Body of pancreas (tissue), 4 donors: ENCODE data around the gene PGA5. TPM values are rescaled to one million over a fixed set of nuclear protein-coding genes. Genes with fewer than 3 reads are reported as not detected.
A peak's percentile ranks its signal among the peaks of the same experiment; 100 is the strongest.

Experiments
- ATAC-seq: fragments of 150-250 bp; one replicate; pipeline ENCODE4 v1.9.1; 2016
- DNase-seq, 4 donors: peaks; one replicate each; pipeline ENCODE4 v3.0.0-alpha.2; 2019
- H3K27ac ChIP-seq, 4 donors: fragments of 200-600 bp; sonication (generic); 1 replicate in 3 of 4; 2 replicates in 1 of 4; pipeline versions ENCODE4 v1.5.1 to v1.6.1; 2016 to 2019; ENCODE audit warnings: mild to moderate bottlenecking in 1 of 4, mixed read lengths in 1 of 4, moderate library complexity in 1 of 4
- H3K27me3 ChIP-seq, 2 donors: fragments of 200-600 bp; sonication (generic); one replicate each; pipeline ENCODE4 v1.6.0; 2016; ENCODE audit warnings: mild to moderate bottlenecking in 1 of 2
- H3K36me3 ChIP-seq, 2 donors: fragments of 200-600 bp; sonication (generic); replicated peaks in 1 of 2; 2 replicates each; pipeline ENCODE4 v1.5.1; 2016; ENCODE audit warnings: low read depth in 2 of 2; ENCODE audit not compliant: insufficient read depth in 1 of 2
- H3K4me1 ChIP-seq: fragments of 200-600 bp; sonication (generic); one replicate; pipeline ENCODE4 v1.6.0; 2016
- H3K4me3 ChIP-seq, 2 donors: fragments of 200-600 bp; sonication (generic); 1 replicate in 1 of 2; 2 replicates in 1 of 2; pipeline ENCODE4 v1.5.1; 2016 to 2019
- H3K9me3 ChIP-seq, 3 donors: fragments of 200-600 bp; sonication (generic); 1 replicate in 2 of 3; 2 replicates in 1 of 3; pipeline ENCODE4 v1.5.1; 2016
- CTCF ChIP-seq, 7 experiments: fragments of 450-650 bp in 4 of 7; fragments of 200-600 bp in 3 of 7; sonication (generic) in 3 of 7; IDR thresholded peaks; one replicate each; pipeline ENCODE4 v1.5.1; 2016 to 2019; ENCODE audit warnings: antibody characterized with exemption in 7 of 7
- POLR2A ChIP-seq, 3 donors: fragments of 450-650 bp; IDR thresholded peaks; one replicate each; pipeline ENCODE4 v1.6.1; 2016; ENCODE audit warnings: antibody characterized with exemption in 3 of 3, mild to moderate bottlenecking in 2 of 3
- WGBS, 2 donors: methylation state at CpG; one replicate each; pipeline ENCODE4 v1.1.5; 2017; 5-methylcytosine and 5-hydroxymethylcytosine counted together
- intact Hi-C: fragments of 100-400 bp; cut with DNase I; formaldehyde crosslinking; loops from one replicate; pipeline ENCODE4 v1.15.1; 2023
- total RNA-seq, 2 donors: library from RNA; depleted of rRNA; stranded (reverse); fragments of >200 nt; gene quantifications; one replicate each; pipeline ENCODE4 v1.1.0, GENCODE V29; 2016

Gene PGA5
- total RNA-seq, 2 donors from 2014 or later: 10.9 TPM; not detected in 1

GRCh38 chr11:61298663-61299244, 57.8 kb downstream of the PGA5 start:
- ATAC-seq (no peak), DNase-seq (peak in 1 of 4 donors; percentile 28)
- Histone ChIP-seq H3K4me1 (peaks cover 22% of the 10 kb centered on the region), H3K36me3 (peaks cover 0 to 23% of the 10 kb centered on the region in 2 donors), H3K4me3 (no peak overlapping the region), H3K9me3 (no peaks in the 10 kb centered on the region), H3K27me3 (peaks cover 0 to 5% of the 10 kb centered on the region in 2 donors), H3K27ac (no peak overlapping the region)
- 66 to 73% methylated on average over 4 of the region's 4 CpGs for WGBS, 2 donors
- intact Hi-C loops: no loop called here
- TF ChIP-seq POLR2A (IDR thresholded peaks at IDR 0.05) (no peak), CTCF (IDR thresholded peaks at IDR 0.05) (no peak)

Other genes with a start within 250 kb of the PGA5 start
- under 1 TPM; 0.33 to 0.52 TPM for gene CD5, start 138.7 kb upstream of the PGA5 start, total RNA-seq
- 10 to 100 TPM; 13.2 to 21.1 TPM for gene VPS37C, start 79.7 kb upstream of the PGA5 start, total RNA-seq
- 10 to 100 TPM in 1 of 2 donors, not detected in 1; 26.4 TPM for gene PGA3, start 37.7 kb upstream of the PGA5 start, total RNA-seq
- 100 to 1,000 TPM in 1 of 2 donors, not detected in 1; 120 TPM for gene PGA4, start 18.8 kb upstream of the PGA5 start, total RNA-seq
- gene VWCE, start 54.1 kb downstream of the PGA5 start, total RNA-seq: 1 to 10 TPM in 1 of 2 donors, not detected in 1; 4.3 TPM
- gene DDB1, start 91.9 kb downstream of the PGA5 start, total RNA-seq: 10 to 100 TPM; 70.6 to 91.0 TPM
- gene TKFC, start 92.1 kb downstream of the PGA5 start, total RNA-seq: 10 to 100 TPM; 27.5 to 38.6 TPM
- 10 to 100 TPM; 26.5 to 31.3 TPM for gene CYB561A3, start 120.7 kb downstream of the PGA5 start, total RNA-seq
- gene TMEM138, start 121.2 kb downstream of the PGA5 start, total RNA-seq: 10 to 100 TPM; 15.8 to 35.3 TPM
- gene TMEM216, start 151.4 kb downstream of the PGA5 start, total RNA-seq: 10 to 100 TPM in 1 of 2 donors, 1 to 10 TPM in 1; 8.3 to 16.8 TPM
- gene CPSF7, start 188.8 kb downstream of the PGA5 start, total RNA-seq: 10 to 100 TPM; 34.0 to 44.5 TPM
- gene SDHAF2, start 188.9 kb downstream of the PGA5 start, total RNA-seq: 10 to 100 TPM; 25.2 to 28.0 TPM